Astrocyte (in vitro differentiated cells and primary cell): ENCODE data around the gene RLBP1.

Source experiments
- EZH2 ChIP-seq: IDR thresholded peaks from 2 replicates; pipeline ENCODE4 v1.6.1; 2012; ENCODE audit warnings: mild to moderate bottlenecking, low read length, inconsistent platforms; ENCODE audit not compliant: insufficient read depth
- TF ChIP-seq, protein P1 (sequence below): IDR thresholded peaks from 2 replicates; pipeline ENCODE4 v1.5.1; 2011; ENCODE audit warnings: low read depth, mild to moderate bottlenecking, inconsistent platforms, low read length, moderate library complexity; ENCODE audit not compliant: insufficient read depth

DNA sequence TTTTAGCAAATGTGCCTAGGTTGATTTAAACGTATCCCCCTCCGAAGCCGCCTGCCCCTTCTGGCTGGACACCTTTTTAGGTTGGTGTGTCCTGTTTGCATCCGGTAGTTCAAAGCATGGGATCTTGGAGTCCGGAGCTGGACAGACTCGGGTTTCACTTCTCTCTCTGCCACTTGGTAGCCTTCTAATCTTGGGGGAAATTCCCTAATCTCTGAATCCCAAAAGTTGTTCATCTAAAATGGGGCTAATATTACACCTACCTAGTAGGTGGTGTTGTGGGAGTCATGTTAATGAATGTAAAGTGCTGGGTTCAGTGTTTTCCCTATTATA, 23.2 kb upstream of the RLBP1 start:
- TF ChIP-seq, protein P1, sequence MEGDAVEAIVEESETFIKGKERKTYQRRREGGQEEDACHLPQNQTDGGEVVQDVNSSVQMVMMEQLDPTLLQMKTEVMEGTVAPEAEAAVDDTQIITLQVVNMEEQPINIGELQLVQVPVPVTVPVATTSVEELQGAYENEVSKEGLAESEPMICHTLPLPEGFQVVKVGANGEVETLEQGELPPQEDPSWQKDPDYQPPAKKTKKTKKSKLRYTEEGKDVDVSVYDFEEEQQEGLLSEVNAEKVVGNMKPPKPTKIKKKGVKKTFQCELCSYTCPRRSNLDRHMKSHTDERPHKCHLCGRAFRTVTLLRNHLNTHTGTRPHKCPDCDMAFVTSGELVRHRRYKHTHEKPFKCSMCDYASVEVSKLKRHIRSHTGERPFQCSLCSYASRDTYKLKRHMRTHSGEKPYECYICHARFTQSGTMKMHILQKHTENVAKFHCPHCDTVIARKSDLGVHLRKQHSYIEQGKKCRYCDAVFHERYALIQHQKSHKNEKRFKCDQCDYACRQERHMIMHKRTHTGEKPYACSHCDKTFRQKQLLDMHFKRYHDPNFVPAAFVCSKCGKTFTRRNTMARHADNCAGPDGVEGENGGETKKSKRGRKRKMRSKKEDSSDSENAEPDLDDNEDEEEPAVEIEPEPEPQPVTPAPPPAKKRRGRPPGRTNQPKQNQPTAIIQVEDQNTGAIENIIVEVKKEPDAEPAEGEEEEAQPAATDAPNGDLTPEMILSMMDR: no peak
- TF ChIP-seq EZH2: no peak
